Body of pancreas (tissue), 4 donors: ENCODE data around the gene ELK4. TPM values are rescaled to one million over a fixed set of nuclear protein-coding genes. Genes with fewer than 3 reads are reported as not detected.

Experiments
- ATAC-seq: fragments of 150-250 bp; one replicate; pipeline ENCODE4 v1.9.1; 2016
- DNase-seq, 4 donors: peaks; one replicate each; pipeline ENCODE4 v3.0.0-alpha.2; 2019
- H3K27ac ChIP-seq, 4 donors: fragments of 200-600 bp; sonication (generic); 1 replicate in 3 of 4; 2 replicates in 1 of 4; pipeline versions ENCODE4 v1.5.1 to v1.6.1; 2016 to 2019; ENCODE audit warnings: mild to moderate bottlenecking in 1 of 4, mixed read lengths in 1 of 4, moderate library complexity in 1 of 4
- H3K27me3 ChIP-seq, 2 donors: fragments of 200-600 bp; sonication (generic); one replicate each; pipeline ENCODE4 v1.6.0; 2016; ENCODE audit warnings: mild to moderate bottlenecking in 1 of 2
- H3K36me3 ChIP-seq, 2 donors: fragments of 200-600 bp; sonication (generic); replicated peaks in 1 of 2; 2 replicates each; pipeline ENCODE4 v1.5.1; 2016; ENCODE audit warnings: low read depth in 2 of 2; ENCODE audit not compliant: insufficient read depth in 1 of 2
- H3K4me1 ChIP-seq: fragments of 200-600 bp; sonication (generic); one replicate; pipeline ENCODE4 v1.6.0; 2016
- H3K4me3 ChIP-seq, 2 donors: fragments of 200-600 bp; sonication (generic); 1 replicate in 1 of 2; 2 replicates in 1 of 2; pipeline ENCODE4 v1.5.1; 2016 to 2019
- H3K9me3 ChIP-seq, 3 donors: fragments of 200-600 bp; sonication (generic); 1 replicate in 2 of 3; 2 replicates in 1 of 3; pipeline ENCODE4 v1.5.1; 2016
- CTCF ChIP-seq, 7 experiments: fragments of 450-650 bp in 4 of 7; fragments of 200-600 bp in 3 of 7; sonication (generic) in 3 of 7; IDR thresholded peaks; one replicate each; pipeline ENCODE4 v1.5.1; 2016 to 2019; ENCODE audit warnings: antibody characterized with exemption in 7 of 7
- POLR2A ChIP-seq, 3 donors: fragments of 450-650 bp; IDR thresholded peaks; one replicate each; pipeline ENCODE4 v1.6.1; 2016; ENCODE audit warnings: antibody characterized with exemption in 3 of 3, mild to moderate bottlenecking in 2 of 3
- WGBS, 2 donors: methylation state at CpG; one replicate each; pipeline ENCODE4 v1.1.5; 2017; 5-methylcytosine and 5-hydroxymethylcytosine counted together
- intact Hi-C: fragments of 100-400 bp; cut with DNase I; formaldehyde crosslinking; loops from one replicate; pipeline ENCODE4 v1.15.1; 2023
- total RNA-seq, 2 donors: library from RNA; depleted of rRNA; stranded (reverse); fragments of >200 nt; gene quantifications; one replicate each; pipeline ENCODE4 v1.1.0, GENCODE V29; 2016

ELK4 gene
- total RNA-seq, 2 donors from 2014 or later = 16.6 to 17.8 TPM

DNA sequence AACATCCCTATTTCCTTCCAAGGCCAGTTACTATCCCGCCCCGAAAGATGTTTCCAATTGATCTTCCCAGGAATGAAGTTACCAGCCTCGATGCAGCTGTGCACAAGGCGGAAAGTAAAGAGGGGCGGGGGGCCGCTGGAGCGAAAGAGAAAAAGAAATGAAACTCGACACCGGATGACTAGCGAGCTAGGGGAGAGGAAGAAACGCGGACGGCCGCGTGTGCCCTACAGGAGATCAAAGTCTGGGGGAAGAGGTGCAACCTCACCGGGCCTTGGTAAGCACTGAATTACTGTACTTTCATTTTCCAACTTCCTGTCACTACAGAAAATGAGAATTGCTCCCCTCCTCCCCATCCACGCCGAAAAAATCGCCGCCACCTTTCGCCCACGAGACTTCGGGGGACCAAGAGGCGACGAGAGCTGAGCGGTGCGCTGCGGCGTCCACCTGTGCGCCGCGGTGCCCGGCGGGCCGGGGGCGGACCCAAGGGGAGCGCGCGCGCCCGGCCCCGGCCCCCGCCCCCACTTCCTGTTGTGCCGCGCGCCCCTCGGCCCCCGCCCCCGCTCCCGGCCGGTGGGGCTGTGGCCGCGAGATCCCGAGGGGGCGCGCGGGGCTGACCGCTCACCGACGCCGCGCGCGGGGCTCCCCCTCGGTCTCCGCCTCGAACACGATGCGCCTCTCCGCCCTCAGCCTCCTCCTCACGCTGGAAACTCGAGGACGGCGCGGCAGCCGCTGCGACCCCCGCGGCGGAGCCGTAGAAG is 622 bp downstream of the ELK4 start:
- Histone ChIP-seq H3K27me3 (no peaks in the 10 kb centered on the region), H3K27ac (peak overlapping the region; percentile 89 to 97 (median 92)), H3K9me3 (no peaks in the 10 kb centered on the region), H3K4me3 (peak overlapping the region; percentile 27 to 36), H3K36me3 (no peaks in the 10 kb centered on the region), H3K4me1 (peaks cover 24% of the 10 kb centered on the region)
- TF ChIP-seq CTCF (IDR thresholded peaks at IDR 0.05) (no peak), POLR2A (IDR thresholded peaks at IDR 0.05) (peak in 2 of 3 donors; percentile 77 to 78)
- peak; percentile 65 to 79 (median 75) for DNase-seq
- WGBS, 2 donors = 0% methylated on average over 18 to 51 of the region's 81 CpGs
- intact Hi-C loops = no loop called here
- peak; percentile 79 for ATAC-seq

DNA sequence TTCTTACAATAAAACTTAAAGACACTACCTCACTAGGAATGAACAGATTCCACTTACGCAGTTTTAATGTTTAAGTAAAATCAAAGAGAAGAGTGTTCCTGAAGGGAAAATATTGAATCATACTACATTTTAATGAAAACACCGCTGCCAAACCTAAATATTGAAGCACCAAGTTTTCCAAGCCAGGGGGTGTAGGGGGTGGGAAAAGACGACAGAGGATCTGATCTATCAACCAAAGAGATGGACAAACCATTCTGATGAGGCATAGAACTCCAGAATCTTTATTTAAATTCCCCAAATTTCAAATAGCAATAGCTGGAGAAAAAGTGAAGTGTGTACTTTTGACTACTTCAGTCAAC is 1.2 kb downstream of the ELK4 start:
- no peaks in the 10 kb centered on the region for H3K27me3 ChIP-seq
- TF ChIP-seq POLR2A (IDR thresholded peaks at IDR 0.05) (no peak), CTCF (IDR thresholded peaks at IDR 0.05) (no peak)

DNA sequence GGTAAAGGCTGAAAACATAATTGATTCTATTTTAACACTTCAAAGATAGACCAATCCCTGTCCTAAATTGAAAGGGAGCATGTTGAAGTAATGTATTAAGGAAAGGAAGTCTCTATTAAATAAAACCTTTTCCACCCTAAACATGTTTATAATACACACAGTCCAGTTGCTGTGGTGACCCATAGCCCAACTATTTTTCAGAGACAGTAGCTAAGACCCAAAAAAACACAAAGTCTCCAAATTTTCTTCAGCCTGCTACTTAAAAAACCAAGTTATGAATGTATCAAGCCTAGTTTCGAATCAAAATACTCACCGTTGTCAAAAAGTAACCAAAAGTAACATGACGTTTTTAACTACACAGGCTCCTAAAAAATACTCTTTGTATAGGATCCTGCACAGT is 1.6 kb downstream of the ELK4 start:
- Histone ChIP-seq H3K27me3 (no peaks in the 10 kb centered on the region), H3K4me1 (peaks cover 28% of the 10 kb centered on the region), H3K36me3 (no peaks in the 10 kb centered on the region), H3K27ac (peak overlapping the region; percentile 89 to 97 (median 92)), H3K9me3 (no peaks in the 10 kb centered on the region), H3K4me3 (peak overlapping the region in 1 of 2 donors; percentile 27)
- TF ChIP-seq CTCF (IDR thresholded peaks at IDR 0.05) (no peak), POLR2A (IDR thresholded peaks at IDR 0.05) (no peak)
- intact Hi-C loops = no loop called here
- ATAC-seq (no peak), DNase-seq (no peak)
- 5 to 9% methylated on average over 3 of the region's 3 CpGs for WGBS, 2 donors

More for the DNA sequence above, 1.2 kb downstream of the ELK4 start:
- no peaks in the 10 kb centered on the region for H3K9me3 ChIP-seq
- no peak for ATAC-seq
- intact Hi-C loops = no loop called here
- no peaks in the 10 kb centered on the region for H3K36me3 ChIP-seq
- 6 to 8% methylated on average over 3 of the region's 3 CpGs for WGBS, 2 donors
- peak overlapping the region; percentile 89 to 97 (median 92) for H3K27ac ChIP-seq
- DNase-seq = no peak
- peak overlapping the region; percentile 27 to 36 for H3K4me3 ChIP-seq
- peaks cover 24% of the 10 kb centered on the region for H3K4me1 ChIP-seq

- H3K4me3 ChIP-seq = no peak overlapping the region
- H3K9me3 ChIP-seq = no peaks in the 10 kb centered on the region
- no peaks in the 10 kb centered on the region for H3K27me3 ChIP-seq
- WGBS, 2 donors = 55 to 69% methylated on average over 5 to 6 of the region's 6 CpGs
- TF ChIP-seq CTCF (IDR thresholded peaks at IDR 0.05) = no peak
- no peak for TF ChIP-seq POLR2A (IDR thresholded peaks at IDR 0.05)
- no peaks in the 10 kb centered on the region for H3K36me3 ChIP-seq
- intact Hi-C loops = no loop called here
- ATAC-seq = no peak
- H3K27ac ChIP-seq = peak overlapping the region in 3 of 4 donors; percentile 90 to 97 (median 93)
- DNase-seq = no peak
- H3K4me1 ChIP-seq = peaks cover 31% of the 10 kb centered on the region
Measured at GRCh38 chr1:205629751-205630150, 2.1 kb downstream of the ELK4 start.

GRCh38 chr1:205627956-205628355 is 3.9 kb downstream of the ELK4 start:
- H3K9me3 ChIP-seq = no peaks in the 10 kb centered on the region
- H3K4me3 ChIP-seq = no peak overlapping the region
- H3K27me3 ChIP-seq = no peaks in the 10 kb centered on the region
- TF ChIP-seq CTCF (IDR thresholded peaks at IDR 0.05) = no peak
- no peak for TF ChIP-seq POLR2A (IDR thresholded peaks at IDR 0.05)
- H3K36me3 ChIP-seq = peaks cover 0 to 3% of the 10 kb centered on the region in 2 donors
- H3K27ac ChIP-seq = no peak overlapping the region
- ATAC-seq = no peak
- DNase-seq = no peak
- WGBS, 2 donors = 83 to 92% methylated on average over 8 of the region's 8 CpGs
- intact Hi-C loops = no loop called here
- peaks cover 35% of the 10 kb centered on the region for H3K4me1 ChIP-seq
